DND-41 (cell line): ENCODE results near the gene UACA.

Experiments
- CTCF ChIP-seq: IDR thresholded peaks from 2 replicates; pipeline ENCODE4 v1.5.1; 2012; ENCODE audit warnings: borderline replicate concordance, low read length, moderate library complexity, mild to moderate bottlenecking; ENCODE audit not compliant: poor library complexity, severe bottlenecking; ENCODE audit errors: extremely low read depth
- EZH2 ChIP-seq: IDR thresholded peaks from 3 replicates; pipeline ENCODE4 v1.6.1; 2012; ENCODE audit warnings: borderline replicate concordance, low read depth, mild to moderate bottlenecking, moderate library complexity, low read length, inconsistent platforms; ENCODE audit not compliant: severe bottlenecking

GRCh38 chr15:70605606-70606410 lies 157.6 kb downstream of the UACA start:
- no peak for TF ChIP-seq CTCF
- no peak for TF ChIP-seq EZH2
